K562 (cell line): Measurements from ENCODE around the gene KAZN. TPM values are rescaled to one million over a fixed set of nuclear protein-coding genes. Genes with fewer than 3 reads are reported as not detected.

Source experiments
- ATAC-seq: fragments of 200-7000 bp; cut with Tn5 transposase; 3 replicates; pipeline ENCODE4 v1.9.1; 2020; ENCODE audit warnings: moderate library complexity
- BruUV-seq: library from RNA; stranded (reverse); fragments of 400-500 nt; replicated peaks from 2 replicates; lab custom pipeline; 2021; lab: Mats Ljungman, UMichigan
- CTCF ChIA-PET: fragments of 300-600 bp; formaldehyde crosslinking; extraction: SDS; loops from one replicate; lab custom pipeline; 2021; ENCODE audit warnings: low intra/inter-chr PET ratio; lab: Yijun Ruan, JAX
- POLR2A ChIA-PET: fragments of 300-600, 350-650 bp; sonication (Branson Sonifier 250); formaldehyde crosslinking; extraction: SDS; loops from one replicate; lab custom pipeline; 2021; ENCODE audit warnings: antibody characterized with exemption, inconsistent platforms; lab: Yijun Ruan, JAX
- DNase-seq, 4 experiments: peaks; one replicate each; pipeline versions ENCODE4 v3.0.0 to v3.0.0-alpha.2; 2011 to 2018; ENCODE audit warnings: low spot score in 3 of 4, mixed read lengths in 3 of 4; ENCODE audit errors: extremely low read depth in 1 of 4
- FAIRE-seq: peaks from 2 replicates; lab custom pipeline; 2011; peaks lifted over from hg19 to GRCh38; lab: Jason Lieb, UNC
- H2AFZ ChIP-seq: 2 replicates; pipeline ENCODE4 v1.6.0; 2011; ENCODE audit warnings: low read depth, low read length, control low read depth, inconsistent platforms
- H3K27ac ChIP-seq: fragments of 200-600 bp; 3 replicates; pipeline ENCODE4 v1.8.0; 2011; ENCODE audit warnings: low read depth, mild to moderate bottlenecking, control low read depth, inconsistent platforms, low read length, moderate library complexity, mixed read lengths; ENCODE audit errors: extremely low read depth
- H3K27me3 ChIP-seq, 2 experiments: fragments of 300-600 bp in 1 of 2; 2 replicates in 1 of 2; 3 replicates in 1 of 2; pipeline versions ENCODE4 v1.6.0 to v1.8.0; 2011; ENCODE audit warnings: inconsistent platforms in 2 of 2, low read length in 2 of 2, mild to moderate bottlenecking in 1 of 2, mixed read lengths in 1 of 2, moderate library complexity in 1 of 2; ENCODE audit not compliant: control insufficient read depth in 2 of 2, insufficient read depth in 2 of 2
- H3K36me3 ChIP-seq: fragments of 300-600 bp; 3 replicates; pipeline ENCODE4 v1.8.0; 2011; ENCODE audit warnings: mild to moderate bottlenecking, low read length, inconsistent platforms; ENCODE audit not compliant: control insufficient read depth, insufficient read depth
- H3K4me1 ChIP-seq, 2 experiments: fragments of 200-600 bp in 1 of 2; replicated peaks in 1 of 2; 2 replicates in 1 of 2; 3 replicates in 1 of 2; pipeline versions ENCODE4 v1.5.1 to v1.8.0; 2011; ENCODE audit warnings: inconsistent platforms in 2 of 2, low read length in 2 of 2, mild to moderate bottlenecking in 1 of 2, mixed read lengths in 1 of 2, moderate library complexity in 1 of 2; ENCODE audit not compliant: control insufficient read depth in 2 of 2, insufficient read depth in 2 of 2
- H3K4me2 ChIP-seq: 2 replicates; pipeline ENCODE4 v1.6.1; 2011; ENCODE audit warnings: low read length, control low read depth, inconsistent platforms, mixed read lengths; ENCODE audit not compliant: insufficient read depth
- H3K4me3 ChIP-seq: fragments of 200-600 bp; sonication (generic), shearing (Covaris generic); 2 replicates; pipeline ENCODE4 v1.5.1; 2016; ENCODE audit warnings: control low read depth, inconsistent platforms
- H3K79me2 ChIP-seq: fragments of 200-600 bp; 3 replicates; pipeline ENCODE4 v1.8.0; 2011; ENCODE audit warnings: low read length, inconsistent platforms; ENCODE audit not compliant: control insufficient read depth, insufficient read depth
- H3K9ac ChIP-seq, 2 experiments: 2 replicates each; pipeline versions ENCODE4 v1.6.0 to v1.6.1; 2011; ENCODE audit warnings: low read depth in 2 of 2, low read length in 2 of 2, control low read depth in 1 of 2, inconsistent platforms in 1 of 2, mild to moderate bottlenecking in 1 of 2, mixed read lengths in 1 of 2; ENCODE audit not compliant: insufficient read depth in 1 of 2
- H3K9me1 ChIP-seq: one replicate; pipeline ENCODE4 v1.6.0; 2011; ENCODE audit warnings: inconsistent platforms, mild to moderate bottlenecking, low read length, moderate library complexity; ENCODE audit not compliant: control insufficient read depth, insufficient read depth
- H3K9me3 ChIP-seq: replicated peaks from 2 replicates; pipeline ENCODE4 v1.5.1; 2011; ENCODE audit warnings: low read depth, low read length, inconsistent platforms; ENCODE audit not compliant: control insufficient read depth, insufficient read depth
- H4K20me1 ChIP-seq: replicated peaks from 2 replicates; pipeline ENCODE4 v1.6.1; 2011; ENCODE audit warnings: low read length, inconsistent platforms, mixed read lengths; ENCODE audit not compliant: control insufficient read depth, insufficient read depth
- CBFB ChIP-seq: sonication (generic); formaldehyde crosslinking; IDR thresholded peaks from 2 replicates; pipeline ENCODE4 v1.4.0; 2020; ENCODE audit warnings: mild to moderate bottlenecking, missing genetic modification reagents
- DNMT1 ChIP-seq: fragments of 450-650 bp; IDR thresholded peaks from 2 replicates; pipeline ENCODE4 v1.6.1; 2016; ENCODE audit warnings: antibody characterized with exemption, mild to moderate bottlenecking
- EZH2 ChIP-seq: IDR thresholded peaks from 2 replicates; pipeline ENCODE4 v1.6.1; 2012; ENCODE audit warnings: low read depth, mild to moderate bottlenecking, inconsistent platforms, low read length, borderline replicate concordance
- HBP1 ChIP-seq: fragments of 450-650 bp; formaldehyde crosslinking; IDR thresholded peaks from 2 replicates; pipeline ENCODE4 v1.4.0; 2022; ENCODE audit warnings: missing genetic modification characterization
- HDAC3 ChIP-seq: fragments of 450-650 bp; IDR thresholded peaks from 2 replicates; pipeline ENCODE4 v1.6.1; 2018; ENCODE audit warnings: borderline replicate concordance, mild to moderate bottlenecking, moderate library complexity; ENCODE audit not compliant: partially characterized antibody
- NCOA1 ChIP-seq: fragments of 450-650 bp; IDR thresholded peaks from 2 replicates; pipeline ENCODE4 v1.6.1; 2016; ENCODE audit warnings: low read depth
- OTX1 ChIP-seq: fragments of 450-650 bp; formaldehyde crosslinking; IDR thresholded peaks from 2 replicates; pipeline ENCODE4 v1.4.0; 2022; ENCODE audit warnings: mild to moderate bottlenecking
- PRMT5 ChIP-seq: sonication (generic); formaldehyde crosslinking; IDR thresholded peaks from 2 replicates; pipeline ENCODE4 v1.5.0; 2020; ENCODE audit warnings: missing genetic modification reagents
- RBM22 ChIP-seq: fragments of 200-400 bp; formaldehyde crosslinking; IDR thresholded peaks from 2 replicates; pipeline ENCODE4 v1.6.1; 2018; ENCODE audit warnings: low read length, low read depth; ENCODE audit not compliant: poor library complexity, severe bottlenecking
- SMAD1 ChIP-seq: fragments of 150-350 bp; IDR thresholded peaks from 2 replicates; pipeline ENCODE4 v1.6.1; 2014; ENCODE audit warnings: low read length, low read depth; ENCODE audit not compliant: partially characterized antibody
- SRSF9 ChIP-seq: fragments of 200-400 bp; formaldehyde crosslinking; IDR thresholded peaks from 2 replicates; pipeline ENCODE4 v1.6.1; 2017; ENCODE audit warnings: low read depth, low read length, borderline replicate concordance
- THRA ChIP-seq: fragments of 450-650 bp; IDR thresholded peaks from 2 replicates; pipeline ENCODE4 v1.6.1; 2017; ENCODE audit warnings: mild to moderate bottlenecking, moderate library complexity
- ZBTB26 ChIP-seq: fragments of 450-650 bp; formaldehyde crosslinking; IDR thresholded peaks from 2 replicates; pipeline ENCODE4 v1.4.0; 2022; ENCODE audit warnings: missing genetic modification characterization
- ZFP91 ChIP-seq: sonication (generic); formaldehyde crosslinking; IDR thresholded peaks from 2 replicates; pipeline ENCODE4 v1.8.0; 2022; ENCODE audit warnings: mild to moderate bottlenecking, missing genetic modification reagents
- ZNF561 ChIP-seq: fragments of 450-650 bp; formaldehyde crosslinking; conservative IDR thresholded peaks from 2 replicates; pipeline ENCODE4 v1.4.0; 2020; ENCODE audit warnings: mild to moderate bottlenecking, moderate library complexity
- ZNF785 ChIP-seq: fragments of 250-450 bp; sonication (Bioruptor Pico); IDR thresholded peaks from 2 replicates; pipeline ENCODE4 v1.4.0; 2020; ENCODE audit warnings: mild to moderate bottlenecking
- ZSCAN29 ChIP-seq: fragments of 450-650 bp; IDR thresholded peaks from 2 replicates; pipeline ENCODE4 v1.6.1; 2017
- WGBS: fragments of 100-300 bp; shearing (Covaris generic); methylation state at CpG from one replicate; pipeline ENCODE4 v1.1.6; 2016; ENCODE audit warnings: low coverage, mixed read lengths; ENCODE audit not compliant: insufficient coverage; ENCODE audit errors: missing lambda C conversion rate; 5-methylcytosine and 5-hydroxymethylcytosine counted together
- in situ Hi-C: fragments of 300-500 bp; cut with MboI; formaldehyde crosslinking; loops from 4 replicates; pipeline ENCODE4 v1.15.0; 2018; ENCODE audit warnings: inconsistent platforms, mixed read lengths
- intact Hi-C: fragments of 100-400 bp; cut with micrococcal nuclease; formaldehyde crosslinking; loops from 2 replicates; pipeline ENCODE4 v1.14.2; 2022
- polyA plus RNA-seq, 8 experiments: library from polyadenylated mRNA; depleted of rRNA in 4 of 8; stranded (reverse) in 5 of 8; unstranded in 3 of 8; fragments of >200 nt; fragmentation: Nextera tagmentation in 2 of 8; fragmentation: Illumina TruSeq in 1 of 8; extraction: Ambion mirVana in 2 of 8; extraction: Trizol in 1 of 8; gene quantifications; 2 replicates each; pipeline versions ENCODE4 v1.2.1 to v1.2.3, GENCODE V29; 2011 to 2014; ENCODE audit warnings: inconsistent platforms in 1 of 8, missing spikeins in 1 of 8
- total RNA-seq, 7 experiments: library from RNA; depleted of rRNA in 6 of 7; stranded (reverse); fragments of >200 nt in 6 of 7; fragmentation: Illumina TruSeq in 2 of 7; extraction: Trizol in 2 of 7; gene quantifications; 2 replicates each; pipeline versions ENCODE4 v1.2.1 to v1.2.3, GENCODE V29; 2011 to 2021; ENCODE audit warnings: low replicate concordance in 1 of 7

KAZN gene
- total and polyA plus RNA-seq, 9 of the 15 experiments (the other 6 are each of a cell fraction or from before 2014, with no cell fraction given) = 2.1 to 21.6 (median 5.4) TPM

- no peak overlapping the region for H3K4me2 ChIP-seq
- H3K27ac ChIP-seq = no peak overlapping the region
- H4K20me1 ChIP-seq = no peaks in the 10 kb centered on the region
- H3K9me1 ChIP-seq = no peaks in the 10 kb centered on the region
- CTCF ChIA-PET = no interaction called here
- H3K36me3 ChIP-seq = no peaks in the 10 kb centered on the region
- H3K4me3 ChIP-seq = no peak overlapping the region
- intact Hi-C loops (no loop called here), in situ Hi-C loops (loop anchor here (25.0 kb wide), 1 partner anchor 760 kb away; no protein-coding TSS in a partner anchor)
- DNase-seq = no peak
- no TSS peak for BruUV-seq
- H3K79me2 ChIP-seq = no peaks in the 10 kb centered on the region
- H3K4me1 ChIP-seq = no peaks in the 10 kb centered on the region
- no peak for FAIRE-seq
- no peak overlapping the region for H3K9ac ChIP-seq
- H2AFZ ChIP-seq = no peak overlapping the region
- 0% methylated on average over 3 of the region's 3 CpGs for WGBS
- no peak for ATAC-seq
- H3K27me3 ChIP-seq = peaks cover 7 to 23% of the 10 kb centered on the region in 2 experiments; a peak in 4 of 5 replicates
- H3K9me3 ChIP-seq = no peaks in the 10 kb centered on the region
- POLR2A ChIA-PET = interaction anchor here (0.6 to 1.7 kb wide), 3 partner anchors 9 to 17 kb away, joined by 3 read pairs; no protein-coding TSS in a partner anchor
- TF ChIP-seq OTX1 (peak; percentile 48; the same call in 1 of the 2 replicates), ZNF561 (CRISPR knock-in tag) (no peak), SRSF9 (no peak), HBP1 (CRISPR knock-in tag) (peak; percentile 51; the same call in 1 of the 2 replicates), ZNF785 (CRISPR knock-in tag) (no peak), CBFB (CRISPR knock-in tag) (no peak), SMAD1 (no peak), PRMT5 (CRISPR knock-in tag) (no peak), THRA (no peak), ZBTB26 (0 out of 2 replicates have a peak, but pooled peaks have one; percentile 41), NCOA1 (no peak), ZFP91 (CRISPR knock-in tag) (no peak), RBM22 (no peak), EZH2 (no peak), HDAC3 (no peak), DNMT1 (no peak), ZSCAN29 (no peak)
Measured at GRCh38 chr1:14872762-14873161, 274.3 kb downstream of the KAZN start.
